Measurements from ENCODE around the gene PHF23. TPM values are rescaled to one million over a fixed set of nuclear protein-coding genes. Genes with fewer than 3 reads are reported as not detected.

PHF23 gene
- total RNA-seq, 1 experiment from 2014 or later: 115 TPM

DNA sequence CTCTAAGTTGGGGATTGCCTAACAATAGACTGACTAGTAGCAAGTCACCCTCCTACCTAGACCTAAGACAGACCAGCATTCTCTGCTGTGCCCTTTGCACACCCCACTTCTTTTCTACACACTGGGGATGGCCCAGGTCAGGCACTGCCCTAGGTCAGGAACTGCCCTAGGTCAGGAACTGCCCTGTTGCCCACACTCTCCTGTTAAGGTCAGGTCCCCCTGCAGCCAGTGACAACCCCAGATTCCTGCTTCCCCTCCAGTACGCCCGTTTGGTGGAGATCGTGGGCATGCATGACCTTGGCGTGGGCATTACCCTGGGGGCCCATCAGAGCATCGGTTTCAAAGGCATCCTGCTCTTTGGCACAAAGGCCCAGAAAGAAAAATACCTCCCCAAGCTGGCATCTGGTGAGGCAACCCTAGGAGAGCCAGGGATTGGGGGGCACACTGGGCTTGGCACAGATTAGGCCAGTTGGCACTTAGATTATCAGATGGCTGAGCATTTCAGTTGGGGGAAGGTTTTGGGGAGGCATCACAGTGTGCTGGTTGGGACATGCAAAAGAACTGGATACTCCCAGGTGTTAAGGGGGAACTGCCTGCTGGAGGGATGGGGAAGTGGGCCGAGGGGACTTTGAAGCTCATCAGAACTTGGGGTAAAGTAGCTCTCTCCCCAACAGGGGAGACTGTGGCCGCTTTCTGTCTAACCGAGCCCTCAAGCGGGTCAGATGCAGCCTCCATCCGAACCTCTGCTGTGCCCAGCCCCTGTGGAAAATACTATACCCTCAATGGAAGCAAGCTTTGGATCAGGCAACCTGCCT is 17.8 kb downstream of the PHF23 start:
- DNase-seq (ENCODE audit: low read depth): no peak

DNA sequence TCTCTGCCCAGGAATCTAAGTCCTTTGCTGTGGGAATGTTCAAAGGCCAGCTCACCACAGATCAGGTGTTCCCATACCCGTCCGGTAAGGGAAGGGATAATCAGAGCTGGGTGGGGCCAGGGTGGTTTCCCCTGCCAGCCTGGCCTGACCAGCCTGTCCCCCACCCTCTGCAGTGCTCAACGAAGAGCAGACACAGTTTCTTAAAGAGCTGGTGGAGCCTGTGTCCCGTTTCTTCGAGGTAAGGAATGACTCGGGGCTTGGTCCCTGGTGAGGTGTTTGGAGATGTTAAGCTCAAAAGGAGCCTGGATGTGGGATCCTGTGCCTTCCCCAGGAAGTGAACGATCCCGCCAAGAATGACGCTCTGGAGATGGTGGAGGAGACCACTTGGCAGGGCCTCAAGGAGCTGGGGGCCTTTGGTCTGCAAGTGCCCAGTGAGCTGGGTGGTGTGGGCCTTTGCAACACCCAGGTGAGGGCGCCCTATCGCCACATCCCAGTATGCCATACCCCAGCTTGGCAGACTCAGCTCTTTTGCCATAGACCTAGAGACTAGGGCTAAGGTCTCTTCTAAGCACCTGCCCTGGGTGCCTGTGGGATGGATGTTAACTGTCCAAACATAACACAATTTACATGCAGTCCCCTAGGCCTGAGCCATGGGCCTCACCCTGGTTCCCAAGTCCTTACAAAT is 18.5 kb downstream of the PHF23 start:
- peak; percentile 78 for DNase-seq (ENCODE audit: low read depth)

DNA sequence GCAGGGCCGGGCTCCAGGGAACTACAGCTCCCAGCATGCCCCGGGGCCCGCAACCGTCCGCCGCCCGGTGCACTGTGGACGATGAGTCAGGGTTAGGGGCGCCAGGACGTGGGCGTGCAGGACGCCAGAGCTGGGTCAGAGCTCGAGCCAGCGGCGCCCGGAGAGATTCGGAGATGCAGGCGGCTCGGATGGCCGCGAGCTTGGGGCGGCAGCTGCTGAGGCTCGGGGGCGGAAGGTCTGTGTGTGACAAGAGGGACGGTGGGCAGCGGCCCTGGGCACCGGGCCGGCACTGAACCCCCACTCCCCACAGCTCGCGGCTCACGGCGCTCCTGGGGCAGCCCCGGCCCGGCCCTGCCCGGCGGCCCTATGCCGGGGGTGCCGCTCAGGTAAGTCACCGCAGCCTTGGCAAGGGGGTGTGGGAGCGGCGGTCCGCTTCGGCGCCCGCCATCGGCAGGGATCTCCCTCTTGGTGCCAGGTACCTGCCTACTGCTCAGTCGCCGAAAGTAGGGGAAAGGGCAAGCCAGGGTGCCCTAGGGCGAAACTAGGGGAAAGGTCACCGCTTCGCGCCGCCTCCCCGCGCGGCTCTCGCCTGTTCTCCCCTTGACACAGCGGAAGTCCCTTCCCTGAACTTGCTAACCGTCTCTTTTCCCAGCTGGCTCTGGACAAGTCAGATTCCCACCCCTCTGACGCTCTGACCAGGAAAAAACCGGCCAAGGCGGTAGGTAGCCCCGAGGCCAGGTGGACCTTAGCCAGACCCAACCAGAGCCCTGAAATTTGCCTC is 19.3 kb downstream of the PHF23 start, which contains the start of the genes ACADVL and DLG4:
Gene ACADVL (plus strand): TSS at position 127 of the 781 bp plus-strand sequence. CDS start 47 bp downstream, at position 174.
Gene DLG4 (minus strand): TSS at position 25 of the 781 bp plus-strand sequence.
- DNase-seq (ENCODE audit: low read depth): peak; percentile 81

DNA sequence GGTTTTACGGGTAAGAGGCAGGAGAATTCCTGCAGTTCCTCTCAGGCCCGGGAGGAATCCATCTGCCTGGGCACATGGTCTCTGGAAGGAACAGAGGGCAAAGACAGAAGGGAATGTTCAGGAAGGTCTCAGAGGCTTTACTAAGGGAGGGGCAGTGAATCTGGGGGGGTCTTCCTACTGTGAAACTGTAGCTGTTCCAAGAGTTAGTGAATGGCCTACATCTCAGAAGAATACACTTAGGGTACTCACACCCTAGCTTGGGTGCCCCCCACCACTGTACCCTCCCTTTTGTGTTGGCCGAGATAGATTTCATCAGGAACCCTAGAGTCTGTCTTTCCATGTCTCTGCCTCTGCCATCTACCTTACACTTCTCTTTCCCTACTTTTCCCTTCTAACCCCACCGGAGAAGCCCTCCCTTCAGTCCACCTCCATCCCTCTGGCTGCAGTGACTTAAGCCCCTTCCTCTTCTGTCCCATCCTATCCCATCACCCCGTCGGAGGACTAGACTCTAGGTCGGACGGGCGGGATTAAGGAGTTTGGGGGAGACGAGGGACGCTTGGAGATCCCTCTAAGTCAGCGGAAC is 19.9 kb downstream of the PHF23 start:
- DNase-seq (ENCODE audit: low read depth): no peak

DNA sequence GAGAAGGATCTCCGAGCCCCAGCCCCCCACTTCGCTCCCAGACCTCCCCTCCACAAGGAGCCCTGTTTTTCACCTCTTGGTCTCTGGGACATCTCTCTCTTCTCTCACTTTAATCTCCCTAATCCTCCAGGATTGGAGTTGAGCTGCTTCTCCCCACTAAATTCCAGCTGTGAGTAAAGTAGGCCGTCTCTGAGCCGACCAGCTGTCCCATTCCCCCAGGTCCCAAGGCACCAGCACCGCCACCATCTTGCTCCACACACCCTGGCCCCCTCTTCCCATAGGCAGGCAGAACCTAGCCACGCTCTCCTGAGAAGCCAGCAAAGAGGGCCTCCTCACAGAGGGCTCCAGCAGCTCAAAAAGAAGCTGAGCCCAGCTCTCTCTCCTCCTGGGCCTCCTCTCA is 20.5 kb downstream of the PHF23 start:
- no peak for DNase-seq (ENCODE audit: low read depth)

DNA sequence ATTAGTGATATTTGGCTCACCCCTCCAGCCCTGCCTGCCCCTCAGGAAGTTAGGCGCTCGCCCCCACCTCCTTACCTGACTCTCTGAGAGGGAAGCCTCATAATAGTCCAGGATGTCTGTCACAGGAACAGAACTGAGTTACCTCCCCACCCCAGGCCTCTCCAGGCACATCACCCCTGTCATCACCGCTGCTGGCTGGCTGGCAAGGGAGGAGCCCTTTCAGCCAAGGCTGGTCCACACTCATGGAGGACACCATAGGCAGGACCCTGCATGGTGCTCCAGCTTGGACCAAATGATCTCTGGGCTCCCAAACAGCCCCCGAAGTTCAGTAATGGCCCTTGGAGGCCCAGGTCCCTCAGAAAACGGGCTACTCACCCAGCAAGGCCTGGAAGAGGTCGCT is 21.1 kb downstream of the PHF23 start:
- no peak for DNase-seq (ENCODE audit: low read depth)

DNA sequence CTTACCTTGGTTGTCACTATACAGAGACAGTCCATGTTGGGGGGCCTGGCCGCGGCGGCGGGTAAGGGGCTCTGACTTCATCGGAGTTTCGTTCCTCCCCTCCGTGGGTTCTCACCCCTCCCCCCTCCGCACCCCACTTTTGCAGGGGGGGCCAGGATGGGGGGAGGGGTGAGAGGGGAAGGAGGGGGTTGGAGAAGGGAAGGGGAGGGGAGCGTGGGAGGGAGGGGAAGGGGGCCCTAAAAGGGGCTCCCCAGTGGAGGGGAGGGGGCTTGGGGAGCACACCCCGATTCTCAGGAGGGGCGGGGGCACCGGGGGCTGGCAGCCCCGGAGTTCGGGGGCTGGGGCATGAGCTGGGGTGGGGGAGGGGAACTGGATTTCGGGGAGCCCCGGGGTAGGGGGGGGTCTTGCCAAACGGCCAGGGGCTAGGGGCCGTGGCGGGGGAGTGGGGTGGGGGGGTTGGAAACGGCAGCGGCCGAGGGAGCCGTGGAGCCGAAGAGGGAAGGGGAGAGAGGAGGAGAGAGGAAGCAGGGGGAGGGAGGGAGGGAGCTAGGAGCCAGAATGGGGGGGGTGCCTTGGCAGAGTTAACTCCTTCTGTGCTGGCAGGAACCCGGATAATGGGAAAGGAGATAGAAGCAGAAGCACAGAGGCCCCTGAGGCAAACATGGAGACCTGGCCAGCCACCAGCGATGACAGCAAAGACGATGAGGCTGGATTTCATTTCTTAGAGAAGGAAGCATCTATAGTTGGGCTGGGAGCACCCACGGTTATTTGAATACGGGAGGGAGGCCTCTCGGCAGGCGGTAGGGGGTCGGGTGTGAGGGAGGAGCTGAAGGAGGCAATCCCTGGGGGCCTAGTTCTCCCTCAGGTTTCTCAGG is 21.9 kb downstream of the PHF23 start:
- DNase-seq (ENCODE audit: low read depth): no peak

DNA sequence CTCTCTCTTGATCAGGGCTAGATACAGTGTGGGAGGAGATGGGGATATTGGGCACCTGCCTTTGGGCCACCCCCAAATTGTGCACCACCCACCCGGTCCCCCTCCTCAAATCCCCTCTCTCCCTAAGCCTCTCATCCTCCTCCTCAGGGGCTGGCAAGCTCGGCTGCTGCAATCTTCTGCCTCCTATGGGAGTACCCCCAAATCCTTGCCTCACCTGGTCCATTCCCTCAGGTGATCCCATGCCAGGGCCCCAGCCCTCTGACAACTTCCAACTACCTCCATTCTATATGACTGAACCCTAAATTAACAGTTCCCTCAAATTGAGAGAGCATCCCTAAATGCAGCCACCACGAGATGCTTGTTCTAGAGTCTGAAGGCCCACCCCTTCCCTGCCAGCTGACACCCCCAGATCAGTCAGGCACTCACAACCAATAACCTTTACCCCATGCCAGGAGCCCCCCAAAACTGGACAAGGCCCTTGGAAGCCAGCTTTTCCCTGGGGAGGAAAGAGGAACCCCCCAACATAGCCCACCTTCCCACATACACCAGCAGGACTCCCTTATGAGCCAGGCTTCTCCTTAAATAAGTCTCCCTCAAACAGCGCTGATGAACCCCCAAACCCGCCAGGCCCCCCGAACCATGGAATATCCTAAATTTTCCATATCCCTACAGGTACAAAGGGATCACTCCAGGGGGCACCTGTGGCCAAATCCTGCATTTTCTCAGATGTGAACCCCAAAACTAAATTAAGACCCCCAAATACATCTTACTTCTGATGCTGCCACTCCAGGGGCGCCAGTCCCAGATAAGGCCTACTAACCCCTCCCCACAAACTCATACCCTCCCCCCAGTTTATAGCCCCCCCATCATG is 22.8 kb downstream of the PHF23 start:
- DNase-seq (ENCODE audit: low read depth): no peak

DNA sequence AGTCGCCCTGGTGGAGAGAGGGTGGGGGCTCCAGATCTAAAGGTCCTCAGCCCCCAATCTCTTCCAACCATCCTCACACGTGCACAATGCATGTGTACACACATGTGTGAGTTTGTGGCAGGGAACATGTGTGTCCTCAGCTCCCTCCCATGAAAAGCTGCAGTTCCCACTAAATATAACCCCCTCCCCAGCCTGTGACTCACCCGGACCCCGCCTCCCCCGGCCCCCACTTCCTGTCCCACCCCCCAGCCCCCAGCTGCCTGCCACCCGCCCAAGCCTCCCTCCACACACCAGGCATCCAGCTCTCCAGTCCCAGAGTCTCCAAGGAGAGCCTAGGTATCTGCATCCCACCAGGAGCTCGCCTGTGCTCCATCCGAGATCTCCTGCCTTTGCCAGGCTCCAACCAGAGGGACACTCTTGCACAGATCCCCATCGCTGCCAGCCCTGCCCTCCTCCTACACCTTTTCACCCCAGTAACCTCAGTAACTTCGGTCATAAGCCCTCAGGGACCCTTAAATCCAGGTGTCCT is 23.5 kb downstream of the PHF23 start:
- DNase-seq (ENCODE audit: low read depth): peak; percentile 44

DNA sequence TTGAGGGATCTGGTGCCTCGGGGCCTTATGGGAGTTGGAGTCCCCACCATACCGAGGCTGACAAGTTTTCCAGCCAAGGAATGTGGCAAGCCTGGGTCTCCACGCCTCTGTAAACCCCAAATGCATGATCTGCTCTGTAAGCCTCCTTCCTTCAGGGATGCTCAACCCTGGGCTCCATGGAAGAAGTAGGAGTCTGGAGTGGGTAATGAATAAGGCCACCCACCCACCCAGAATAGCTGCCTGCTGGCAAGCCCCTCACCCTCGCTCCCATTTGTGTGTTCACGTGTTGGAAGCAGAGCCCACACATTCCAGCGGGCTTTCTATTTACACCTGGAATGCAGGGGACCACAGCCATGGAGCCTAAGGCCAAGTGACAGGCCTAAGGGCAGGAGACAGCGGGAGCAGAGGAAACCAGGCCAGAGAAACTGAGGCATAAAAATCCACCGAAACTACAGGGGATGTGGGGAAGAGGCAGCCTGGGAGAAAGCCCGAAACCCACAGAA is 24.1 kb downstream of the PHF23 start:
- no peak for DNase-seq (ENCODE audit: low read depth)

DNA sequence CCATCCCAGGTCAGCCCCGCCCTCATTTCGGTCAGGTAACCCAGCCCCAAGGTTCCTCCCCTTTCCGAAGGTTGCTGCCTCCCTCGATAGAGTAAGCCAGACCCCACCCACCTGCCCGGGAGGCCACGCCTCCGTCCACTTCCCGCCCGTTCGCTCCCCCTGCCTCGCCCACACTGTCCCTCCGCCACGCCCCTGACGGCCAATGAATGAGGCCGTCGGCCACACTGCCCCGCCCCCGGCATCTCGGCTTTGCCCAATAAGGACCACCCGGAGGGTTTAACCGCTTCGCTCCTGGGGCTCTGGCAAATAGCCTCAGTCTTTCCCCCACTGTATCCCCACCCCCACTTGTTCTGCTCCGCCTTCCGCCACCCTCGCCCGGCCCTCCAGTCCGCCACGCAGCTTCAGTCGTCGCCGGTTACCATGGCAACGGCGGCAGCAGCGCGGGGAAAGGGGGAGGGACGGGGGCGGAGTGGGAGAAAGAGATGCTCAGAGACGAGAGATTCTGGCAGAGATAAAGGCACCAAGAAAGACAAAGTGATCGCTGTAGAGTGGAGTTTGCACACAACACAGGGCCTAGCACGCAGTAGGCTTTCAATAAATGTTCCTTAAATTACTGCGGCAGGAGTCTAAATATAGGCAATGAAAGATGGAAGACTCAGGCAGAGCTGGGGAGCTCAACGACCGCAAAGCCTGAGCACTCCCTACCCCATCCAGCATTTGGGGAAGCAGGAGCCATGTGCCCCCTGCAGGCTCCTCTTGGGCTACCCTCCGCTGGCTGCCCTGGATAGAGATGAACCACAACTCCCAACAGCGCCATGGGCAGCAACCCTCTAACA is 24.7 kb downstream of the PHF23 start:
- peak; percentile 94 for DNase-seq (ENCODE audit: low read depth)

DNA sequence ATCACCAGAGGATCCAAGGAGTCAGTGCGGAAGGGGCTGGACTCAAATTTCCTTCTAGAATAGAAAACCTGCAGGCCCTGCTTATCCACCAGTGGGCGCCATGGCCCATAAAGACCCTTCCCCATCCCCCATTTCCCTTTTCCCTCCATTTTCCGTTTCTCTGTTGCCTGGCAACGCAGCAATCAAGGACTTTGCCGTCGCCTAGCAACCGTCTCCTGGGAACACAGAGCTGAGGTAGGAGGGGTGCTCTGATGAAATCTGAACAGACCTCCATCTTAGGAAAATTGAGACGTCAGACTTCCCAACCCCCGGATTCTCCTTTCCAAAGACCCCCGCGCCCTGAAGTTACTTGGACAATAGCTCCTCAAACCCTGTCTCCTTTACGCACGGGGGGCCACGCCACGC is 25.4 kb downstream of the PHF23 start:
- DNase-seq (ENCODE audit: low read depth): peak; percentile 75

DNA sequence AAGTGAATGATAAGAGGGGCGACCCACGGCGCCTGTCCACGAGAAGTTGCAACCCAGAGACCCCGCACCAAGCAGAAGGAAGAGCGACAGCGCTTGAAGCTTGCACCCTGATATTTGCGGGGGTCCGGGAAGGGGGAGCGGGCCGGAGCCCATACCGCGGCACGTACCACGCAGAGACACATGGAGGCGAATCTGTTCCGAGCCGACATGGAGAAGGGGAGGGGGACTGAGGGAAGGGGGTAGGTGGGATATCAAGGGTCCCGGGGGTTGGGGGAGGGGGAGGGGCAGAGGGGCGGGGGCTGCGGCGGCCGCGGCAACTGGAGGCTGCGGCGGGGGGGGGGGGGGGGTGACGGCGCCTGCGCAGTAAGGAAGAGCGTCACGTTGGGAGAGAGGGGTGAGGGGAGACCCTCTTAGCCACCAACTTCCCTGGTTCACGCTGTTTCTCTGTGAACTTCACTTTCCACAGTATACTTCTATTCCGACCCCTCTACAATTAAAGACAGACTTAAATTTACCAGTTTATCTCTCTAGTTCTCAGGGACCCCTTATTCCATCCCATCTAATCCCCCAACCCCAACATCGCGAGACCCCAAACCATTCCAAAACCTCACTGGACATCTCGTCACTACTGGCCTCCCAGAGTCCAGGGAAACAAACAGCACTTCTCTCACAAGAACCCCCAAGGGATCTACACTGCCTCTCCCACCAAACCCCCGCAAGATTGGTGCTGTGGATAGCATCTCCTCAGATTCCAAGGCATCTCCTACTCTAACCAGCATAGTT is 27.6 kb downstream of the PHF23 start:
- DNase-seq (ENCODE audit: low read depth): no peak

DNA sequence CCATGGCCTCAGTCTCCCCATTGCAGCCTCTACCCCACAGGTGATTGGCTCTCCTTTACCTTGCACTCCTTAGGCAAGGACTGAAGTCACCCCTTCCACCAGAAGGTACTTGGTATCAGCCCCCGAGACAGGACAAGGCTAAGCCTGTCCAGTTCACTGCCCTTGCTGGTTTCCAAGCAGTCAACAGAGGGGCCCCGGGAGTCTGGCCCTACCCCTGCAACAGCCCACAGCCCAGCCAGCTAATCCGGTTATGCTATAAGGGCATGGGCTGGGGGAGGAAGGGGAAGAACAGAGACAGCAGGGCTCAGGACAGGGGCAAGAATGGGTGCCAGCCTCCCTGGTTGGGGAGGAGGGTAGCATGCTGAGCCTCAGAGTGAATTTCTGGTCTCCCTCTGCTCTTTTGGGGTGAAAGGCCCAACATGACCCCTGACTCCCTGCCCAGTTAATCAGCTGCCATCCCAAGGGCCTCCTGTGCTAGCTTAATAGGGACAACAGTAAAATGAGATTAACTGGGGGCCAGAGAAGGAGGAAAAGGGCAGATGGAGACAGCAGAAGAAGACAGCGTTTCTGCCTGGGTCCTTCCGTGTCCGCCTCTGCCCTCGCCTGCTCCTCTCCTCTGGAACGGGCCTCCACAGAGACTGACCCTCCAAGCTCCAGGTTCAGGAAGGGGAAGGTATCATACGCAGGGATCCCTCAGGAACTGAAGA is 30.4 kb downstream of the PHF23 start:
- no peak for DNase-seq (ENCODE audit: low read depth)

DNA sequence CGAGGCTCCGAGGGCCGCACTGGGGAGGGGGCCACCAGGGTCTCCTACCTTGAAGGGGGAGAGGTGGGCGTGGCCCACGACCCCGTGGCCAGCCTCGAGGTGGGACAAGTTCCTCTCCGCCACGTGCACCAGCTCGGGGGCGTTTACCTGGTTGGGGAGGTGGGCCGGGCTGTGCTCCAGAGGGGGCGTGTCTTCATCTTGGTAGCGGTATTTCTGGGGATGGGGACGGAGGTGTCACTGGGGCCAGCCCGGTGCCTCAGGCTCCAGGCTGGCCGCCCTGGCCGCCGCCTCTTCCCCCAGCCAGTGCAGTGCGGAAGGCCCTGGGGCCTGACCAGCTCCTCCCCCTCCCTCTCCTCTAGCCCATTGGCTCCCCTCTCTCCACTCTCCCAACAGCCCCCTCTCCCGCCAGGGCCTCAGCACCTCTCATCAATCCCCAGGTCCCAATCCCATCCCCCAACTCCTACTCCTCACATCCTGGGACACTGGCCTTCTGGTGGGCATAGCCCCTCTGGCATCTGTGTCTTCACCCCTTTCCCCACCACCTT is 31.2 kb downstream of the PHF23 start:
- no peak for DNase-seq (ENCODE audit: low read depth)

Measured in HT1080 (cell line).